ENCODE measurements around the gene PDHX.

The PDHX gene

GRCh38 chr11:34941688-34942087 is 25.3 kb downstream of the PDHX start:
- no peak for DNase-seq (ENCODE audit: low spot score)
- no peak overlapping the region for H3K4me3 ChIP-seq (ENCODE audit: severe bottlenecking)
- no peak for ATAC-seq (ENCODE audit: low read depth)
- peaks cover 16% of the 10 kb centered on the region; the same call in 1 of the 2 replicates for H3K36me3 ChIP-seq (ENCODE audit: low read depth)
- H3K4me1 ChIP-seq (ENCODE audit: insufficient read depth, poor library complexity, severe bottlenecking) = no peaks in the 10 kb centered on the region
- H3K27me3 ChIP-seq (ENCODE audit: insufficient read depth, poor library complexity, severe bottlenecking) = no peaks in the 10 kb centered on the region
- no peak overlapping the region for H3K27ac ChIP-seq (ENCODE audit: poor library complexity, severe bottlenecking)
- TF ChIP-seq CTCF (IDR thresholded peaks at IDR 0.05; ENCODE audit: poor library complexity, severe bottlenecking) = no peak
- H3K9me3 ChIP-seq (ENCODE audit: severe bottlenecking) = peaks cover 3% of the 10 kb centered on the region

- Histone ChIP-seq H3K27ac (ENCODE audit: poor library complexity, severe bottlenecking) (no peak overlapping the region), H3K27me3 (ENCODE audit: insufficient read depth, poor library complexity, severe bottlenecking) (no peaks in the 10 kb centered on the region), H3K9me3 (ENCODE audit: severe bottlenecking) (peaks cover 3% of the 10 kb centered on the region), H3K36me3 (ENCODE audit: low read depth) (peaks cover 30% of the 10 kb centered on the region; the same call in 1 of the 2 replicates), H3K4me1 (ENCODE audit: insufficient read depth, poor library complexity, severe bottlenecking) (no peaks in the 10 kb centered on the region), H3K4me3 (ENCODE audit: severe bottlenecking) (no peak overlapping the region)
- DNase-seq (ENCODE audit: low spot score) (no peak), ATAC-seq (ENCODE audit: low read depth) (no peak)
- TF ChIP-seq CTCF (IDR thresholded peaks at IDR 0.05; ENCODE audit: poor library complexity, severe bottlenecking) = no peak
Observed at GRCh38 chr11:34944692-34945091, 28.3 kb downstream of the PDHX start.

GRCh38 chr11:34948696-34949095 is 32.3 kb downstream of the PDHX start:
- no peak overlapping the region for H3K4me3 ChIP-seq (ENCODE audit: severe bottlenecking)
- ATAC-seq (ENCODE audit: low read depth) (no peak), DNase-seq (ENCODE audit: low spot score) (no peak)
- peaks cover 3% of the 10 kb centered on the region for H3K9me3 ChIP-seq (ENCODE audit: severe bottlenecking)
- H3K4me1 ChIP-seq (ENCODE audit: insufficient read depth, poor library complexity, severe bottlenecking) = no peaks in the 10 kb centered on the region
- no peak overlapping the region for H3K27ac ChIP-seq (ENCODE audit: poor library complexity, severe bottlenecking)
- H3K27me3 ChIP-seq (ENCODE audit: insufficient read depth, poor library complexity, severe bottlenecking) = no peaks in the 10 kb centered on the region
- H3K36me3 ChIP-seq (ENCODE audit: low read depth) = peaks cover 25% of the 10 kb centered on the region
- no peak for TF ChIP-seq CTCF (IDR thresholded peaks at IDR 0.05; ENCODE audit: poor library complexity, severe bottlenecking)

- ATAC-seq (ENCODE audit: low read depth) (no peak), DNase-seq (ENCODE audit: low spot score) (no peak)
- Histone ChIP-seq H3K4me3 (ENCODE audit: severe bottlenecking) (no peak overlapping the region), H3K36me3 (ENCODE audit: low read depth) (peaks cover 7% of the 10 kb centered on the region), H3K27me3 (ENCODE audit: insufficient read depth, poor library complexity, severe bottlenecking) (no peaks in the 10 kb centered on the region), H3K27ac (ENCODE audit: poor library complexity, severe bottlenecking) (no peak overlapping the region), H3K9me3 (ENCODE audit: severe bottlenecking) (no peaks in the 10 kb centered on the region), H3K4me1 (ENCODE audit: insufficient read depth, poor library complexity, severe bottlenecking) (no peaks in the 10 kb centered on the region)
- no peak for TF ChIP-seq CTCF (IDR thresholded peaks at IDR 0.05; ENCODE audit: poor library complexity, severe bottlenecking)
Observed at GRCh38 chr11:34953955-34954354, 37.5 kb downstream of the PDHX start.

GRCh38 chr11:34957206-34957605 is 40.8 kb downstream of the PDHX start:
- ATAC-seq (ENCODE audit: low read depth) (no peak), DNase-seq (ENCODE audit: low spot score) (no peak)
- Histone ChIP-seq H3K27me3 (ENCODE audit: insufficient read depth, poor library complexity, severe bottlenecking) (no peaks in the 10 kb centered on the region), H3K4me1 (ENCODE audit: insufficient read depth, poor library complexity, severe bottlenecking) (no peaks in the 10 kb centered on the region), H3K36me3 (ENCODE audit: low read depth) (peaks cover 24% of the 10 kb centered on the region), H3K4me3 (ENCODE audit: severe bottlenecking) (no peak overlapping the region), H3K9me3 (ENCODE audit: severe bottlenecking) (no peaks in the 10 kb centered on the region), H3K27ac (ENCODE audit: poor library complexity, severe bottlenecking) (no peak overlapping the region)
- TF ChIP-seq CTCF (IDR thresholded peaks at IDR 0.05; ENCODE audit: poor library complexity, severe bottlenecking) = no peak

All from RWPE2 (cell line).